Muscle of back (tissue), 13 donors: ENCODE results near the gene DUXB. TPM values are rescaled to one million over a fixed set of nuclear protein-coding genes. Genes with fewer than 3 reads are reported as not detected.

Experiments used
- DNase-seq, 3 donors: peaks; one replicate each; pipeline versions ENCODE4 v3.0.0 to v3.0.0-alpha.2; 2013
- long read RNA-seq, 9 donors: transcript quantifications; one replicate each; lab custom pipeline, GENCODE V29; 2026
- polyA plus RNA-seq, 10 donors: library from polyadenylated mRNA; unstranded; fragments of 120-200 nt; gene quantifications; one replicate each; pipeline ENCODE4 v1.2.1, GENCODE V29; 2013; ENCODE audit not compliant: insufficient read length in 10 of 10

DUXB gene
- not detected for polyA plus RNA-seq
- long read RNA-seq, donor 1 = 0 reads
- long read RNA-seq, donor 2 = 0 reads
- long read RNA-seq, donor 3 = 0 reads
- long read RNA-seq, donor 4 = 0 reads
- long read RNA-seq, donor 5 = 0 reads
- long read RNA-seq, donor 6 = 0 reads
- long read RNA-seq, donor 7 = 0 reads
- long read RNA-seq, donor 8 = 0 reads
- long read RNA-seq, donor 9 = 0 reads

DNA sequence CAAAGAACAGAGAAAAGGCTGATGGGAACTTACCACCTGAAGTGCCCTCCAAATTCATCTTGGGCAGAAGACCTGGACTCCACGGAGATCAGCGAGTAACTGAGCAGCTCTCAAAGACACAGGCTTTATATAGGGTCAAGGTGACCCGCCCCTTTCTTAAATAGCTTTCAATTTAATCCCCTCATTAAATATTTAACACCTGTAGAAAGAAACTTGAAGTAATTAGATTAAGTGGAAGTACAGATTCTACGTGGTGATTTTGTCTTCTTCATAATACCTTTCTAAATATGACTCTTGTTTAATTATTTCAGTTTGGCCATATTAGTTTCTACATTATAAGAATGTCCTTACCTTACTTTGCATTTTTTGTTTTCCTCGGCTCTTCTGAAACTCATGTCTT, at the start of gene DUXB:
Gene DUXB, minus strand, starts transcription at position 101 of the 400 bp plus-strand sequence. Its CDS starts 43 bp downstream, at position 58.
- no peak for DNase-seq

- no peak for DNase-seq
Observed at GRCh38 chr16:75750528-75750927, 49.3 kb upstream of the DUXB start.

- DNase-seq = no peak
Observed at GRCh38 chr16:75746359-75746758, 45.1 kb upstream of the DUXB start.

DNA sequence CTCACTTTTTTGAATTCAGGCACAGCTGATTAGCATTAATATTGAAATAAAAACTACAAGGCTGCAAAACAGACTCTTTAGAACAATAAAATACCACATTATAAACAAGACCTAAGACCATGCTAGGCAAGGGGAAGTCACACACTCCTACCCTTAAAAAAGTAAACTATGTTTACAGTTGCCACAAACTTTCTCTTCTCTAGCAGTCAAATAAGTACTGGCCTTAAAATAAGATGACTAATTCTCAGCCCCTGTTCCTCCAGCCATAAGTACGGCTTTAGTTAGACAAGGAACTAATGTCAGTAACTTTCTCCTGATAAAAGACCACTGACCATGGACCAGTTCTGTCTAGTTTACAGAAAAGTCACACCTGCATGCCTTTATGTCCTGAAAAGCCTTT, 44.6 kb upstream of the DUXB start:
- DNase-seq = no peak

- no peak for DNase-seq
Observed at GRCh38 chr16:75745242-75745641, 44.0 kb upstream of the DUXB start.

- DNase-seq = no peak
Observed at GRCh38 chr16:75742424-75743047, 41.3 kb upstream of the DUXB start.

GRCh38 chr16:75733305-75734211, 32.3 kb upstream of the DUXB start:
- DNase-seq = peak; percentile 22 to 63 (median 44)

DNA sequence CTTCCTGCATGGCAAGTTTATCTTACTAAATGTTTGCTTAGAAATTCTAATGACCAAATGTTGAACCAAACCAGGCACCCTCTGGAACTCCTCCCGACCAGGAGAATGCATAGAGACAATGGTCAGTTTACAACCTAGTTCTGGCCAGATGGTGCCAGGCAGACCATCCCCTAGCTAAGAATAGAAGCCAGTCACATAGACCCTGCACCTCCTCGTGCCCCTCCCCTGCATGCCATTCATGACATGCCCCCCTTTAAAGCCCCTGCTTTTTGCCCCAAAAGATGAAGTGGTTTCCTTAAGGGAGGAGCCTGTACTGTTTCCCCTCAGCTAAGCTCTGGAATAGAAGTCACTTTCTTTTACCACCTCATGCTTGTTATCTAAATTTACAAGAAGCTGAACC, 31.6 kb upstream of the DUXB start:
- no peak for DNase-seq

- DNase-seq = no peak
Observed at GRCh38 chr16:75727221-75727620, 26.0 kb upstream of the DUXB start.

GRCh38 chr16:75726390-75726789, 25.1 kb upstream of the DUXB start, which contains the start of gene CPHXL:
CPHXL (minus strand) TSS chr16:75726490; CDS start chr16:75726442, 48 bp downstream.
- DNase-seq = no peak

GRCh38 chr16:75718452-75718851, 17.2 kb upstream of the DUXB start:
- DNase-seq = no peak

- no peak for DNase-seq
Observed at GRCh38 chr16:75714661-75715060, 13.4 kb upstream of the DUXB start.

GRCh38 chr16:75710344-75710743, 9.1 kb upstream of the DUXB start:
- DNase-seq = no peak

DNA sequence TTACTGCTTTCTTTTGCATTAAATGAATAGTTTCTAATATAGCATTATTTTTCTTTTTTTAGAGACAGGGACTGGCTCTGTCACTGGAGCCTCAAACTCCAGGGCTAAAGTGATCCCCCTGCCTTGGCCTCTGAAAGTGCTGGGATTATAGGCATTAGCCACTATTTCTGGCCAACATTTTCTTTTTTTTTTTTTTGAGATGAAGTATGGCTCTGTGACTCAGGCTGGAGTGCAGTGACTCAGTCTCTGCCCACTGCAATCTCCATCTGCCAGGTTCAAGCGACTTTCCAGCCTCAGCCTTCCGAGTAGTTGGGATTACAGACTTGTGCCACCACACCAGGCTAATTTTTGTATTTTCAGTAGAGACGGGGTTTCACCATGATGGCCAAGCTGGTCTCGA, 2.0 kb upstream of the DUXB start:
- no peak for DNase-seq

- DNase-seq = no peak
Observed at GRCh38 chr16:75702242-75702641, 981 bp upstream of the DUXB start.

GRCh38 chr16:75697571-75697970, 3.7 kb downstream of the DUXB start:
- no peak for DNase-seq

GRCh38 chr16:75695708-75696107, 5.6 kb downstream of the DUXB start:
- no peak for DNase-seq

DNA sequence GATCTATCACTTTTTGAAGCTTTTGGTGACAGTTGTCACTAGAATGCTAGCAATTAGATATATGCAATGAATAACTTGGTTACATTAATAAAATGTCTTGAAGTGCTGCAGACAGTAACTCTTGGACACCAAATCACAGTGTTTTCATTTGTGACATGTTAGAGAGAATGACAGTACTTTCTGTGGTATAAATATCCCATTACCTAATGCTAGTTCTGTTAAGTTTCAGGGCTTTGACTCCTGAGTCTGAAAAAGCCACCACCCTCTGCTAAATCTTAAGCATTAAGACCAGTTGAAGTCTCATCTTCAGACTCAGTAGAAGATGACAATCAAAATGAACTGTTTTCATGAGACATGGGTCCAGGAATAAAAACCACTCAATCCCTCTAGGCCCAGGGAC, 13.9 kb downstream of the DUXB start:
- DNase-seq = no peak

GRCh38 chr16:75682308-75682707, 19.0 kb downstream of the DUXB start:
- DNase-seq = no peak

DNA sequence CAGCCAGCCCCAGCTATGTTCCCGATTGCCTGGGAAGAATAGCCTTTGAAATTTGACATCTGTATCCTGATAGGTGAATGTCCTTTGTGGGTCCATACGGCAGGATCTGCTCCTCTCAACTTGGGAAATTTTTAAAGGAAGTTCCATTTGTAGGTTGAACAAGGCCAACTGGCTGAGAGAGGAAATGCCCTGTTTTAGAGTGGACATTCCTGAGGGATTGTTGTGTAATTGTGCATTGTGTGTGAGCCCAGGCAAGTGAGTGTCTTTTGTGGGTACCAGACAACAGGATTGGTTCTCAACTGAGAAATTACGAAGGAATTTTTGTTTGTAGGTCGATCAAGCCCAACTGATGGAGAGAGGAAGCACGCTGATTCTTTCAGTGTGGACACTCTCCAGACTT, 21.9 kb downstream of the DUXB start:
- DNase-seq = no peak

- DNase-seq = no peak
Observed at GRCh38 chr16:75676909-75677308, 24.4 kb downstream of the DUXB start, which contains the start of gene CPHXL2. CPHXL2 (minus strand) TSS chr16:75677009; CDS start chr16:75676999, 10 bp downstream.

- DNase-seq = no peak
Observed at GRCh38 chr16:75667503-75667902, 33.8 kb downstream of the DUXB start.
